GM21526 (cell line): ENCODE results near the gene UNC5CL.

ENCODE experiments used
- ATAC-seq: cut with Tn5 transposase; IDR thresholded peaks from one replicate; pipeline ENCODE4 v1.9.1; 2021; ENCODE audit warnings: moderate library complexity; ENCODE audit not compliant: unreplicated experiment, low FRiP score

The UNC5CL gene

GRCh38 chr6:40977695-40978094 lies 61.3 kb downstream of the UNC5CL start:
- ATAC-seq = no peak

GRCh38 chr6:40977085-40977484 lies 61.9 kb downstream of the UNC5CL start:
- no peak for ATAC-seq
